GM10266 (cell line): ENCODE measurements around the gene SP6.

Experiments
- DNase-seq: peaks from one replicate; pipeline ENCODE4 v3.0.0; 2012; ENCODE audit errors: extremely low spot score
- TF ChIP-seq, protein P1 (sequence below): IDR thresholded peaks from 2 replicates; pipeline ENCODE4 v1.5.1; 2012; ENCODE audit warnings: mild to moderate bottlenecking, low read depth; ENCODE audit not compliant: control insufficient read depth, insufficient read depth; ENCODE audit errors: missing control alignments

SP6 gene

DNA sequence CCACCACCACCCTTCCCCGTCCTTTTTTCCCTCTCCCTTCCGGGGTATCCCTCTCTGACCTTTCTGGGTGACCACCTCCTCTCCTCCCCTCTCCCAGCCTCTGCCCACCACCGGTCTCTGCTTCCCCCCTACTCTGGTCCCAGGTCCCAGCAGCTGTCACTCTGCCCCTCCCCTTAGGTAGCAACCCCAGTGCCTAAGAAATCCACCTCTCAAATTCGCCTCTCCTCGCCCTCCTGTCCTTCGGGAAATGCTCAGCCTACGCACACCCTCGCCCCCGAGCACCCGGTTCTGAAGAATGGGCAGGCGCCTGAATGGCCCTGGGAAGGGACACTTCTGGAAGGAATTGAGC is 775 bp upstream of the SP6 start:
- TF ChIP-seq, protein P1, sequence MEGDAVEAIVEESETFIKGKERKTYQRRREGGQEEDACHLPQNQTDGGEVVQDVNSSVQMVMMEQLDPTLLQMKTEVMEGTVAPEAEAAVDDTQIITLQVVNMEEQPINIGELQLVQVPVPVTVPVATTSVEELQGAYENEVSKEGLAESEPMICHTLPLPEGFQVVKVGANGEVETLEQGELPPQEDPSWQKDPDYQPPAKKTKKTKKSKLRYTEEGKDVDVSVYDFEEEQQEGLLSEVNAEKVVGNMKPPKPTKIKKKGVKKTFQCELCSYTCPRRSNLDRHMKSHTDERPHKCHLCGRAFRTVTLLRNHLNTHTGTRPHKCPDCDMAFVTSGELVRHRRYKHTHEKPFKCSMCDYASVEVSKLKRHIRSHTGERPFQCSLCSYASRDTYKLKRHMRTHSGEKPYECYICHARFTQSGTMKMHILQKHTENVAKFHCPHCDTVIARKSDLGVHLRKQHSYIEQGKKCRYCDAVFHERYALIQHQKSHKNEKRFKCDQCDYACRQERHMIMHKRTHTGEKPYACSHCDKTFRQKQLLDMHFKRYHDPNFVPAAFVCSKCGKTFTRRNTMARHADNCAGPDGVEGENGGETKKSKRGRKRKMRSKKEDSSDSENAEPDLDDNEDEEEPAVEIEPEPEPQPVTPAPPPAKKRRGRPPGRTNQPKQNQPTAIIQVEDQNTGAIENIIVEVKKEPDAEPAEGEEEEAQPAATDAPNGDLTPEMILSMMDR: no peak

DNA sequence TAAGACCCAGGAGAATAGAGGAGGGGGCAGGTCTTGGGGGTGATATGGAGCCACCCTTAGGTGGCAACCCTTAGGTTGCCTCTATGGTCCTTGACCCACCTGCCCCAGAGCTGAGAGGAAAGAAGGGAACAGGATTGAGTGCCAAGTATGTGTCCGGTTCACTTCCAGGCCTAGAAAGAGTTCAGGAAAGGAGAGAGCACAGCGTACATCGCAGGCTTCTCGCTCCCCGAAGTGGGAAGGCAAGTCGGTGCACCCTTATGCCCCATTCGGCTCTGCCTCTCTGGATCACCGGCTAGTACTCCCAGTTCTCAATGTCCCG is 631 bp downstream of the SP6 start:
- TF ChIP-seq, protein P1: no peak
- no peak for DNase-seq

More for the DNA sequence above, 775 bp upstream of the SP6 start:
- no peak for DNase-seq

DNA sequence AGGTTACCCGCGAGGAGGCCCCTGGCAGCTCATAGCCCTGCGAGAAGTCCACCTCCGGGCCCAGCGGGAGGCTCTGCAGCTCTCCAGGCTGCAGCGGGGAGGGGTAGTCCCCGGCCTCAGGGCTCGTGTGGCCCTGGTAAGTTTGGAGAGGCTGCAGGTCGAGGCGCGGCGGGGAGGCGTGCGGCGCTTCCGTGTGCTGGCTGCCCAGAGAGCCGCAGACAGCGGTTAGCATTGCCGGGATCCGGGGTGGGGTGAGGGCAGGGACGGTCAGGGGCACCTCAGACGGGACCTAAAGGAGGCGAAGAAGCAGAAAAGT is 2.8 kb downstream of the SP6 start:
- no peak for DNase-seq
- TF ChIP-seq, protein P1: no peak

DNA sequence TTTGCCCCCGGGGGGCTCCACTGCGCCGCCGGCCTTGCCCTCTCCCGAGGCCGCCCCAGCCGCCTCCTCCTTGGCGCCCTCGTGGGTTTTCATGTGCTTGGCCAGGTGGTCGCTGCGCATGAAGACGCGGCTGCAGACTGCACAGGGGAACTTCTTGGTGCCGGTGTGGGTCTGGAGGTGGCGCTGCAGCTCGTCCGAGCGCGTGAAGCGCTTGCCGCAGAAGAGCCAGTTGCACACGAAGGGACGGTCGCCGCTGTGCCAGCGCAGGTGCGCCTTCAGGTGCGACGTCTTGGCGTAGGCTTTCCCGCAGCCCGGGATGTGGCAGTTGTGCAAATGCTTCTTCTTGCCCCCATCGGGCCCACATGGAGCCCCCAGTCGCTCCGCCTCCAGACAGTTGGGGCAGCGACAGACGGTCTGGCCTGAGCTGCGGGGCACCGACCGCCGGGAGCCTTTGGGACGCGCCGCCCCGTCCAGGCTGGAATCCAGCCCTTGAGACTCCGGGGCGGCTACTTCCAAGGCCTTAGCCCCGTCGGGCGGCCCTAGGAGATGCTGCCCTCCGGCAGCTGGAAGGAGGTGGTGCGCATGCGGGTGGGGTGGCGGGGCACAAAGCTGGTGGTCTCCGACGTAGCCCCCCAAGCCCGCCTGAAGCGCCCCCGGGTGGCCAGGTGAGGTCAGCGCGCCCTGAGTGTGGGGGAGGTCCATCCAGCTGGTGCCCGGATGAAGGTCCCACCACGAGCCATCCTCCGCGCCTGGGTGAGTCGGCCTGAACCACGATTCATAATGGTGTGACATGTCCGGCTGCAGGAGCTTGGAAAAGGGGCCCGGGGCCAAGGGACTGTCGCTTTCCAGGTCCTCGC is 3.4 kb downstream of the SP6 start:
- no peak for DNase-seq
- TF ChIP-seq, protein P1: peak; percentile 40

DNA sequence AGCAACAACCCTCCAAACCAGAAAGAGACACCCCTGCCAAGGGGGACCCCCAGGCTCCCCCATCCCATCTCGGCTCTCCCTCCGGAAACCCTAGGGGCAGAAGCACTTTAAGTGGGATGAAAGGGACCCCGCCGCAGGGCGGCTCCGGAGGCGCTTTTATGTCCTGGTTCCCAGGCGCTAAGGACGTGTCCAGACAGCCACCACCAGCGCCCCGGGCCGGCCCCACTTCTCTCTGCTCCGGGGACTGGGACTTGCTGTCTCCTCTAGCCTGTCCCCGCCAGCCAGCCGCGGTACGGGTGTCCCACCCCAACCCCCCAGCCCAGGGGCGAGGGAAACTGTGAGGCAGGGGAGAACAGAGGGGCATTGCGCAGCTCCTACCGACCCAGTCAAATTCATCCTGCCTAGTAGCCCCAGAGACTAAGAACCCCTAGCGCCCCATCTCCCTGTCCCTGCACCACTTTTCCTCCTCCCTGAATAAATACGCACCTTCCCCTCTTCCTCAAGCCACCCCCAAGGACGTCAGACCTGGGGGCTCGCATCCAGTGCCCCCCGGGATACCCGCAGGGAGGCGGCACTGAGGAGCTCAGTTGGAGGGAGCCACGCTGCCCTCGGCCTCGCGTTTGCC is 4.1 kb downstream of the SP6 start:
- DNase-seq: no peak

GRCh38 chr17:47845716-47846075 is 5.3 kb downstream of the SP6 start:
- no peak for DNase-seq
- TF ChIP-seq, protein P1: no peak

More for the DNA sequence above, 4.1 kb downstream of the SP6 start:
- TF ChIP-seq, protein P1: no peak

DNA sequence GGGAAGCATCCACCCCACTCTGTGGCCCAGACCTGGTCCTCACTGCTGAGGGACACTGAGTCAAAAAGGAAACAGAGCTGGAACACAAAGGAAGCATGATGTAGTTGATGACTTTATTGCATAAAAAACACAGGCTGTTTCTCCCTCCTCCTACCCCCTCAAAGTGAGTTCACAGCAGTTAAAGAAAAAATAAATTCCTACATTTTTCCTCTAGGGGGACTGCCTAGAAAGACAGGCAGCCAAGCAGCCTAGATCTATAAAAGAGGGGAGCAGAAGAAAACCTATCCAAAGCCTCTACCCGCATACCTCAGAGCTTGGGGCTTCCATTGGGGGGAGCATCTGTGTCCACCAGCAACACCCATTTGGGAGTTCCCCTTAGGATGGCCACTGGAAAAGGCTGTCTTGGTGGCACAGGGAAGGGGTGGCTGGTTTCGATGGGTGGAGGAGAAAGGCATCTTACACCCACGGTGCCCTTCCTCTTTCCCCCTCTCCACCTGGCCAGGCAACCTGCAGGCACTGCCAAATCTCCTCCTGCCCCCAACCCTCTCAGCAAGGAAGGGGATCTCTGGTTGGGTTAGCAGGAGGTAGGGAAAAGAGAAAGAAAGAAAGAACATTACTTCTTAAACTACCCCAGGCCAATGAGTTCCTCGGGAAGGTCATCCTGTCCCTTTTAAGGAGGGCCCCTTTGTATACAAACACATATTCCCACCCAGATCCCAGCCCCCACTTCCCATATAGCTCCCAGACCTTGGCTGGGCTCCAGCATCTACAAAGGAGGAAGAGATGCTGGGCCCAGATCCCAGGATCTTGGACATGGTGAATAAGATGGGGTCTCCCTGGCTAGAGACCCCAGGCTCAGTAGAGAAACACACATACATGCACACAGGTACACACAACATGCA is 5.9 kb downstream of the SP6 start:
- DNase-seq: no peak

More for the DNA sequence above, 5.9 kb downstream of the SP6 start:
- TF ChIP-seq, protein P1: no peak
